ELF-1 (cell line): Measurements from ENCODE around the gene PVRIG.
"Not testable (repeated sequence)": the region's sequence is repeated elsewhere in the genome, so short reads cannot be mapped to it uniquely, and the experiment has no call there.

Experiments
- DNase-seq: peaks from one replicate; pipeline ENCODE4 v3.0.0-alpha.2; 2016; ENCODE audit warnings: low read depth, low spot score

PVRIG gene

DNA sequence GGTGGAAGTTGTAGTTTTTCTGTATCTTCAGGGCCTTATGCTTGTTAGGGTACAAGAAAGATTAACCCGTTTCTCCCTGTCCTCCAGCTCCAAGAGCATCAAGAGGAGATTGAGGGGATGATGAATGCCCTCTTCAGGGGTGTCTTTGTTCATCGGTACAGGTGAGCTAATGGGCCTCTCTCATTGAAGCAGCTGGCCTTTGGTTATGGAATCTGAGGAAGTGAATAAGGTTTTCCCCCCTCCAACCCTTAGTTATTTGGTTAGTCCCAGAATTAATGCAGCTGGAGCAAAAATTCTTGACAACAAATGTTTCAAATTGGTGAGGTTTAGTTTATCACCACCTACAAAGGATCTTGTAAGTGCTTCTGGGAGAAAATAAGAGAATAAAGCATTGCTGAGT, 24.5 kb upstream of the PVRIG start:
- DNase-seq, result no peak

- not testable (repeated sequence) for DNase-seq
Measured at GRCh38 chr7:100195901-100196322, 23.8 kb upstream of the PVRIG start.

GRCh38 chr7:100198266-100198665, 21.5 kb upstream of the PVRIG start:
- no peak for DNase-seq

GRCh38 chr7:100200693-100201092, 19.1 kb upstream of the PVRIG start:
- DNase-seq, result no peak

GRCh38 chr7:100204454-100204853, 15.3 kb upstream of the PVRIG start:
- DNase-seq, result no peak

DNA sequence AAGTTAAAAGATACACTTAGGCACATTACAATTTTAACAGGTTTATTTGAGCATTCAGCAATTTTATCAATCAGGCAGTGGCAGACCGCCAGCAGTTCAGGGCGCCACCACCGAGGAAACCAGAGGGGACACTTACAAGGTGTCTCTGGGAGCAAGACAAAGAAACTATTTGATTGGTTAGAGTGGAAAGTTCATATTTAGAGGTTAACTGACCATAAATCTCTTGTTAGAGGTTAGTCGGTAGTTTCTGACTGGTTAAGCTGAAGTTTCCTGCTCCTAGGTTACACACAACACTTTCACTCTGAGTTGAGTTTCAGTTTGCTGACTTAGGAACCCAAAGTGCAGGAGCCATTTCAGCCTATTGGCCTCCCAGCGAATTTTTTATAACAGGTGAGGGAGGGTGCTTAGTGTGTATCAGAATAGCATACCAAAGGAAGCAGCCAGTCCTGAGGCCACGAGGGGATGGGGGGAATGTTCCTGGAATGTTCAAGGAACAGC, 10.8 kb upstream of the PVRIG start:
- peak; percentile 12 for DNase-seq

GRCh38 chr7:100209493-100209892, 10.3 kb upstream of the PVRIG start:
- DNase-seq, result no peak

DNA sequence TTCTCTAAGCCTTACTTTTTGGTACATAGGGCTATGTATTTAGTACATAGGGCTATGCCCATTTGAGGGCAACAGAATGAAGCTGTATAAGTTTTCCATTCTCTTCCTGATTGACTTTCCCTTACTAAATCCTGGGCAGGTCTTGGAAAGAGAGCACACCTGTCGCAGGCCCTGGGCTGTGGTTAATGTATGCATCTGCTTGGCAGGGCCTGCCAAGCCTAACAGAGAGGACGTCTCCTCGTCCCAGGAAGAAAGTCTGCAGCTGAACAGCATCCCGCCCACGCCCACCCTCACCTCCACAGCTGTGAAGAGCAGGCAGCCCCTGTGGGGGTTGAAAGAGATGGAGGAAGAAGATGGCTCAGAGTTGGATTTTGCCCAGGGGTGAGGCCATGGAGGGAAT, 8.9 kb upstream of the PVRIG start:
- no peak for DNase-seq

GRCh38 chr7:100211342-100211780, 8.4 kb upstream of the PVRIG start:
- DNase-seq, result no peak

GRCh38 chr7:100212631-100213286, 7.0 kb upstream of the PVRIG start:
- no peak for DNase-seq

DNA sequence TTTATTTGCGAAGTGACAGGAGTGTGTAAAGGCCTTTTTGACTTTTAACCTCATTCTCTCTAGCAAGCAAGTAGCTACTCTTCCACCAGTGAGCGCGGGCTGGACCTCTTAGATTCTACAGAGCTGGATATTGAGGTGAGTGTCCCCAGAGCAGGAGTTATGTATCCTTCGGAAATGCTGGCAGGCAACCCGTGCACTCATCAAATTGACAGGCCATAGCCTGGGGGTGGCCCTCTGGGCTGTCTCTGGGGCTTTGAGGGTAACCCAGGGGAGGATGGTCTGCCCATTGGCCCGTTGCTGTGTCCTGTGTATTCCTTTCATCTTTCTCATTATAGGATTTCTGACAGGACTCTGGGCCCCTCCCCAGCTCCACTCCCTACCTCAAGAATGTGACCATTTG, 6.1 kb upstream of the PVRIG start:
- DNase-seq, result peak; percentile 8

DNA sequence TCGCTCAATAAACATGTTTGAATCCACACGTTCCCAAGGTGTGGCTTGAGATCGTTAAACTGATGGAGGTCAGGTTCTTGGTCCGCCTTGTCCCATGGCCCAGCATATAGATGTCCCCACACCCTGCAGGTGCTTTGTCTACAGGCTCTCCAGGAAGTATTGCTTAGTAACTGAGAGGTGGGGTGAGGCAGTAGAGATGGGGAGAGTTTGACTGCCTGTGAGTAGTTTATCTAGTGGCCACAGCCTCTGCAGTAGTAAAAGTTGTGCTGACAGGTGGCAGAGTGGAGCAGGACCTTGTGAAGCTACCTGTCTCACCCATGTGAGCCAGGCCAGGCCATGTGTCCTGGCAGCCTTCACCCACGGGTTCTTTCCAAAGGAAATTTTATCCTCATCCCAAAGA, 5.4 kb upstream of the PVRIG start:
- not testable (repeated sequence) for DNase-seq

DNA sequence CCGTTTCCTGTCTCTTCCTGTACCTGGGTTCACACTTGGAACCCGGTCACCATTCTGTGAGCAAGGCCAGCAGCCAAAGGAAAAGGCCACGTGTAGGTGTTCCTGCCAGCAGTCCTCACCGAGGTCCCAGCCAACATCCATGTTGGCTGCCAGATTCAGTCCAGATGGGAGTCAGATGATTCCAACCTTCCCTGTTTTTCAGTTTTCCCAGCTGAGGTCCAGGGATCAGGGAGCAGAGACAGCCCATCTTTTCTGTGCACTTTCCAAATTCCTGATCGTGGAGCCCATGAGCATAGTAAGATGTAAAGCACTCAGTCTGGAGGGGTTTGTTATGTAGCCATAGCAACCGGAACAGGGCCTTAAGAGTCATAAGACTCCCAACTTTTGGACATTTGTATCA, 3.9 kb upstream of the PVRIG start:
- DNase-seq, result no peak

DNA sequence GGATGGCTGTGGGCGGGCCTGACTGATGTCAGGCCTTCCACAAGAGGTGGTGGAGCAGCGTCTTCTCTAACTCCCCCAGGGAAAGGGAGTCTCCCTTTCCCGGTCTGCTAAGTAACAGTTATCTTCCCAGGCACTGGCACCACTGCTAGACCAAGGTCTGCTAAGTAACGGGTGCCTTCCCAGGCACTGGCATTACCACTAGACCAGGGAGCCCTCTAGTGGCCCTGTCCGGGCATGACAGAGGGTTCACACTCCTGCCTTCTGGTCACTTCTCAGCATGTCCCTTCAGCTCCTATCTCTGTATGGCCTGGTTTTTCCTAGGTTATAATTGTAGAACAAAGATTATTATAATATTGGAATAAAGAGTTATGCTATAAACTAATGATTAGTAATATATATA, 1.8 kb upstream of the PVRIG start:
- DNase-seq, result not testable (repeated sequence)

DNA sequence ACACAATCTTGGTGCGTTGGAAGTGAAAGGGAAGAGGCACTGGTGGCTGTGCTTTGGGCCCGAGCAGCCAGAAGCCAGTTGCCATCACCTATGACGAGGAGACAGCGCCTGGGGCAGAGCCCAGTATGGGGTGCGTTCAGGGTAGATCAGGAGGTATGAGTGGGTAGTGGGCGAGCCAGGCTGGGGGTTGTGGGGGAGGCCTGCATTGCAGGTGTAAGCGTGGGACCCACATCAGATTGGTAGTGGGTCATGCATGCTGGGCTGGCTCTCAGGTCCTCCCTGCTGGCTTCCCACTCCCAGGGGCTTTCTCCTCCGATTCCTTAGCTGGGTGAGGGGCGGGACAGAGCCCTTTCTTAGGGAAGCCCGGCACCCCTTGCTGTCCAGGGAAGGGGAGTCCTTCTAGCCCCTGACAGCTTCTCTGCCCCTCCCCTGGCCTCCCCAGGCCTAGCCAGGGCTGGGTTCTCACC, 445 bp upstream of the PVRIG start:
- no peak for DNase-seq

GRCh38 chr7:100220586-100221230, 959 bp downstream of the PVRIG start:
- DNase-seq, result no peak

DNA sequence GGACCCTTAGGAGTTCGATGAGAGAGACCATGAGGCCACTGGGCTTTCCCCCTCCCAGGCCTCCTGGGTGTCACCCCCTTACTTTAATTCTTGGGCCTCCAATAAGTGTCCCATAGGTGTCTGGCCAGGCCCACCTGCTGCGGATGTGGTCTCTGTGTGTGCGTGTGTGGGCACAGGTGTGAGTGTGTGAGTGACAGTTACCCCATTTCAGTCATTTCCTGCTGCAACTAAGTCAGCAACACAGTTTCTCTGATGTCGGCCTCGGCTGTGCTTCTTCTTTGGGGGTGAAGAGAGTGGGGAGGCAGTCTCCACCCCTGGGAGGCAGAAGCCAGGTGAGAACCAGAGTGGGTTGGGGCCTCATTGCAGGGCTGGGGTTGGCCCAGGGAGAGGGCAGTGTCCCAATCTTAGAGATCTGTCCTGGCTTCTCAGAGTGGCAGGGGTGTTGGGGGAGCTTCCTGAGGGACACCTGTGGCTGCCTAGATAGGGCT, 1.5 kb downstream of the PVRIG start:
- no peak for DNase-seq

GRCh38 chr7:100221767-100222444, 2.2 kb downstream of the PVRIG start:
- no peak for DNase-seq

DNA sequence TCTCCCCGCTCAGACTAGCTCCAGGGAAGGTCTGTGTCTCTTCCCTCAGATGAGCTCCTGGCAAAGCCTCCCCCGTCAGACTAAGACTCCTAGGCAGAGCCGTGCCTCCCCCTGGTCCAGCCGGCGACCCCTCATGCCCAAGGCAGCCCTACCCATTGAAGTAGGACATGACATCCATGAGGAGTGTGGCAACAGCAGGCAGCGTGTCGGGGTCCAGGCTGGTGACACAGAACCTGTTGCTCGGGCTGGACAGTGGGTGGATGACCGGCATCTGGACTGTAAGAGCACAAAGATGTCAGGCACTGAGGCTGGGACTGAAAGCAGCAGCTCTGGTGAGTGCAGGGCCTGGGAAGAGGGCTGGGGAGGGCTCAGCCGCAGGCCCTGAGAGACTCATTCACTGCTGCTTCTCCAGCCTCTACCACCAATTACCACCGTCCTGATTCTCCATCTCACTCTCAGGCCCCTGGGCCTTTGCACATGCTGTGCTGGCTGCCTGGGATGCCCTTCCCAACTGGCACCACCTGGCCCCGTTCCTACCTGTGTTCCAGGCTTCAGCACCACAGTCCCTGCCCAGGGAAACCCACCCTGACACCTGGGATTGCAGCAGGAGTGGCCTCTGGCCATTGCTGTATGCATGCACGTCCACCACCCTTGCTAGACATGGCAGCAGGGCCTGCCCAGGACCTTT, 2.8 kb downstream of the PVRIG start:
- no peak for DNase-seq

DNA sequence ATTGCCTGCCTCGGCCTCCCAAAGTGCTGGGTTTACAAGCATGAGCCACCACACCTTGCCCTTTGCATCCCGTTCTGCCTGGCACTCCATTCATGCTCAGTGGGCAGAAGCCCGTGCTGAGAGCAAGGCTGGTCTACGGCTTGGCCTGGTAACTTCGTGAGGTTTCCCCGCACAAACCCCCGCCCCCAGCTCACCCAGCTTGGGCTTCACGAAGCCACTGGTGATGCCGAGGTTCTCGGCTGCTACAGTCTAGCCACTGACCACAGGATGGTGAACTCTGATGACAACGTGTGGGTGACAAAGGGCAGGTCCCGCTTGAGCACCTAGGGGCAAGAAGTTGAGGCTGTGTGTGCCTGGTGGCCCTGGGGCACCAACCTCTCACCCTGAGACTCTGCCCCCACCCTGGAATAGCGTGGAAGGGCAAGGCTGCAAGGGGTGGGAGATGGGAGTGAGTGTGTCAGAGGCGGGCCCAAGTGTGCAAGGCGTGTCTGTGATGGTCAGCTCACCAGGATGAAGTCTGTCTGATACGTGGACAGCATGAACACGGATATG, 3.7 kb downstream of the PVRIG start:
- DNase-seq, result not testable (repeated sequence)

- not testable (repeated sequence) for DNase-seq
Measured at GRCh38 chr7:100224891-100225290, 5.1 kb downstream of the PVRIG start.
